ENCODE results near the gene CACNG7. TPM values are rescaled to one million over a fixed set of nuclear protein-coding genes. Genes with fewer than 3 reads are reported as not detected.
"Not testable (repeated sequence)": the region's sequence is repeated elsewhere in the genome, so short reads cannot be mapped to it uniquely, and the experiment has no call there.

The CACNG7 gene, protein sequence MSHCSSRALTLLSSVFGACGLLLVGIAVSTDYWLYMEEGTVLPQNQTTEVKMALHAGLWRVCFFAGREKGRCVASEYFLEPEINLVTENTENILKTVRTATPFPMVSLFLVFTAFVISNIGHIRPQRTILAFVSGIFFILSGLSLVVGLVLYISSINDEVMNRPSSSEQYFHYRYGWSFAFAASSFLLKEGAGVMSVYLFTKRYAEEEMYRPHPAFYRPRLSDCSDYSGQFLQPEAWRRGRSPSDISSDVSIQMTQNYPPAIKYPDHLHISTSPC
- total RNA-seq, result not detected

GRCh38 chr19:53908935-53909415, at the start of gene CACNG7:
Gene CACNG7, plus strand, starts transcription at chr19:53909278. Its CDS starts 3,554 bp downstream, at chr19:53912832.
- Mint-ChIP-seq H3K36me3 (ENCODE audit: low read depth) (no peaks in the 10 kb centered on the region), H3K4me3 (peak within 1 kb of the TSS; percentile 2), H3K9me3 (no peaks in the 10 kb centered on the region), H3K27ac (no peak within 1 kb of the TSS), H3K4me1 (peaks cover 16% of the 10 kb centered on the region), H3K27me3 (peaks cover 65% of the 10 kb centered on the region)
- DNase-seq, result no peak
- CTCF ChIA-PET, result no interaction called here
- POLR2A ChIA-PET, result no interaction called here

DNA sequence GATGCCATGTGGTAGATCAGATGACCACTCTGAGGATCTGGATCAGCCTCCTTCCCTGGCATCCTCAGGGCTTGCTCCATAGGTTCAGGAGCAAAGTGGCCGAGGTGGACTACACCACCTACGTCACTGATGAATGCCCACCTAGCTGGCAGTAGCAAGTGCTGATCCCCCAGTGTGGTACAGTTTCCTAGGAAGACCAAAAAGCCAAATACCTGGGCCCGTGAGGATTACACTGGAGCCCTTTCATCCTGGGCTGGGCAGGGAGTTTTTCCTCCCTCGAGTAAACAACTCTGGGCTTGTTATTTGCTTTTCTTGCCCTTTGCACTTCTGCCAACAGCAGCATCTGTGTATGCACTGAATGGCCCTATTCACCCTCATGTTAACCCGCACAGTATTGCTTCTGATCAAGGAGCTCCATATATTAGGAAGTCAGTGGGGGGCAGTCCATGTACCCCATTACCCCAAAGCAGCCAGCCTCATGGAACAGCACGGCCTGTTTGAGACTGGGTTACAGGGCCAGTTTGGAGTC, 44.7 kb upstream of the CACNG7 start:
- H3K36me3 Mint-ChIP-seq (ENCODE audit: low read depth), result no peaks in the 10 kb centered on the region
- no peaks in the 10 kb centered on the region for H3K9me3 Mint-ChIP-seq
- ChIA-PET POLR2A (no interaction called here), CTCF (no interaction called here)
- no peaks in the 10 kb centered on the region for H3K27me3 Mint-ChIP-seq
- H3K4me3 Mint-ChIP-seq, result no peak overlapping the region
- no peak overlapping the region for H3K27ac Mint-ChIP-seq
- peaks cover 26% of the 10 kb centered on the region for H3K4me1 Mint-ChIP-seq
- DNase-seq, result no peak

- ChIA-PET POLR2A (no interaction called here), CTCF (interaction anchor here (1.1 to 1.9 kb wide), 3 partner anchors 9 to 17 kb away, joined by 4 to 5 read pairs (median 4); partner anchors contain the start of gene PRKCG)
- Mint-ChIP-seq H3K27me3 (no peaks in the 10 kb centered on the region), H3K4me1 (peaks cover 30% of the 10 kb centered on the region), H3K27ac (peak overlapping the region; percentile 97), H3K4me3 (peak overlapping the region; percentile 95), H3K9me3 (no peaks in the 10 kb centered on the region), H3K36me3 (ENCODE audit: low read depth) (peaks cover 5% of the 10 kb centered on the region)
- DNase-seq, result no peak
Measured at GRCh38 chr19:53865523-53865917, 43.6 kb upstream of the CACNG7 start.

GRCh38 chr19:53865918-53866864, 42.9 kb upstream of the CACNG7 start:
- peaks cover 10% of the 10 kb centered on the region for H3K36me3 Mint-ChIP-seq (ENCODE audit: low read depth)
- DNase-seq, result peak; percentile 70
- no peaks in the 10 kb centered on the region for H3K9me3 Mint-ChIP-seq
- peak overlapping the region; percentile 97 for H3K27ac Mint-ChIP-seq
- ChIA-PET CTCF (interaction anchor here (0.5 to 1.9 kb wide), 5 partner anchors 9 to 318 kb away, joined by 3 to 5 read pairs (median 4); partner anchors contain the start of gene PRKCG), POLR2A (interaction anchor here (1.1 kb wide), 1 partner anchor 13 kb away, joined by 3 read pairs; no protein-coding TSS in a partner anchor)
- H3K4me3 Mint-ChIP-seq, result peak overlapping the region; percentile 95
- H3K27me3 Mint-ChIP-seq, result no peaks in the 10 kb centered on the region
- peaks cover 37% of the 10 kb centered on the region for H3K4me1 Mint-ChIP-seq

DNA sequence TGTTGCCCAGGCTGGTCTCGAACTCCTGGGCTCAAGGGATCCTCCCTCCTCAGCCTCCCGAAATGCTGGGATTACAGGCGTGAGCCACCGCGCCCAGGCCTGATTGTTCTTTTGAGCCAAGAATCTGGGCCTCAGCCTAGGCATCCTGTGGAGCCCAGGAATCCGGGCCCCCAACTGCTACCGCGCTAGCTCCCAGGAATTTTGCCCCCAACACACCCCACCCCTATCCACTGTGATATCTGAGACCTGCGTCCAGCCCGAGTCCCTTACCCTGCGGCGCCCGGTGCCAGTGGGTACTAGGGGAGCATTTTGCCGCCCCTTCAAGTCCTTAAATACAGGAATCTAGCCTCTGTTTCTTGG, 42.2 kb upstream of the CACNG7 start:
- DNase-seq, result no peak
- H3K9me3 Mint-ChIP-seq, result no peaks in the 10 kb centered on the region
- peaks cover 43% of the 10 kb centered on the region for H3K4me1 Mint-ChIP-seq
- peak overlapping the region; percentile 95 for H3K4me3 Mint-ChIP-seq
- H3K27ac Mint-ChIP-seq, result peak overlapping the region; percentile 97
- POLR2A ChIA-PET, result interaction anchor here (0.7 to 1.1 kb wide), 2 partner anchors 10 to 13 kb away, joined by 3 read pairs; no protein-coding TSS in a partner anchor
- CTCF ChIA-PET, result interaction anchor here (1.0 to 1.9 kb wide), 4 partner anchors 10 to 270 kb away, joined by 3 to 5 read pairs (median 4); partner anchors contain the start of gene PRKCG
- peaks cover 15% of the 10 kb centered on the region for H3K36me3 Mint-ChIP-seq (ENCODE audit: low read depth)
- H3K27me3 Mint-ChIP-seq, result no peaks in the 10 kb centered on the region

DNA sequence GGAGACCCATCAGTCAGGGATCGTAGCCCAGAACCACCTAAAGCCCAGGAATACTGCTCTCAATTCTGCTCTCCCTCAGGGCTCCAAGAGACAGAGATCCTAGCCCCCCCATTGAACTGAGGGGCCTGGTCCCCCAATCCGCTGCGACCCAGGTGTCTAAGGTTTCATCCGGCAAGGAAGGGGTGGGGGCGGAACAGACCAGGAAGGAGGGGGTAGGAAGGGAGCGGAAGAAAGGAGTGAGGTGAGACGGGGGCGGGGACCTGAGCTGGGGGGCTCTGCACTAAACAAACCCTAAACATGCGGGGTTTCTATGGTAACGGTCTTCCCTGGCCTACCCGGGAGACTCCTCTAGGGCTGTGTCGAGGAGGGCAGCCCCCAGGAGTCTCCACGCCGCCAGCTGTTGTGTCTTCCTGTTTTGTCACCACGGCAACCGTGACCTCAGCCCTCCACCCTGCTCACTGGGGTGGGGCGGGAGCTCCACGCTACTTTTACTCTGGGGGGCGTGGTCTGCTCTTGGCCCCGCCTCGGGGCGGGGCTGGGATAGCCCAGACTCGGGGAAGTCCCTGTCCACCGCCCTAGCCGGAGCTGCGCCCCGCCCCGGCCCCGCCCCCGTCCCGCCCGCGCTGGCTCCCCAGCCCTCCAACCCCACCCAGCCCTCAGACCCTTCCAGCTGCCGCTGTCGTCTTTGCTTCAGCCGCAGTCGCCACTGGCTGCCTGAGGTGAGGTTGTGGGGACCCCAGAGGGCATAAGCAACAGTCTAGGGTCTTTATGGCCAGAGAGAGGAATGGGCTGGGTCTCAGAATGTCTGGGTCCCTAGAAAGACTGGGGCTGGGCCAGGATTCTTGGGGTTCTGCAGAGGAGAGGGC, 41.6 kb upstream of the CACNG7 start, which contains the start of gene MYADM:
Gene MYADM, plus strand, starts transcription at position 659 of the 866 bp plus-strand sequence. CDS start 5,647 bp downstream, outside the sequence.
- POLR2A ChIA-PET, result interaction anchor here (0.7 to 1.2 kb wide), 3 partner anchors 10 to 14 kb away, joined by 3 to 4 read pairs (median 3); no protein-coding TSS in a partner anchor
- H3K4me3 Mint-ChIP-seq, result peak within 1 kb of the TSS; percentile 95

GRCh38 chr19:53868091-53868891, 40.8 kb upstream of the CACNG7 start:
- Mint-ChIP-seq H3K4me3 (peak overlapping the region; percentile 95), H3K27me3 (no peaks in the 10 kb centered on the region), H3K27ac (peak overlapping the region; percentile 97), H3K4me1 (peaks cover 56% of the 10 kb centered on the region), H3K9me3 (no peaks in the 10 kb centered on the region), H3K36me3 (ENCODE audit: low read depth) (peaks cover 20% of the 10 kb centered on the region)
- ChIA-PET CTCF (interaction anchor here (0.6 to 1.5 kb wide), 4 partner anchors 15 to 269 kb away, joined by 3 to 7 read pairs (median 5); no protein-coding TSS in a partner anchor), POLR2A (interaction anchor here (1.2 kb wide), 1 partner anchor 15 kb away, joined by 4 read pairs; no protein-coding TSS in a partner anchor)
- DNase-seq, result peak; percentile 52

More for the DNA sequence above, 41.6 kb upstream of the CACNG7 start, which contains the start of gene MYADM:
- Mint-ChIP-seq H3K4me1 (peaks cover 48% of the 10 kb centered on the region), H3K27ac (peak within 1 kb of the TSS; percentile 97), H3K9me3 (no peaks in the 10 kb centered on the region), H3K27me3 (no peaks in the 10 kb centered on the region), H3K36me3 (ENCODE audit: low read depth) (peaks cover 15% of the 10 kb centered on the region)
- CTCF ChIA-PET, result interaction anchor here (0.8 to 1.9 kb wide), 5 partner anchors 10 to 269 kb away, joined by 3 to 7 read pairs (median 4); partner anchors contain the start of gene PRKCG
- DNase-seq, result peak; percentile 99

DNA sequence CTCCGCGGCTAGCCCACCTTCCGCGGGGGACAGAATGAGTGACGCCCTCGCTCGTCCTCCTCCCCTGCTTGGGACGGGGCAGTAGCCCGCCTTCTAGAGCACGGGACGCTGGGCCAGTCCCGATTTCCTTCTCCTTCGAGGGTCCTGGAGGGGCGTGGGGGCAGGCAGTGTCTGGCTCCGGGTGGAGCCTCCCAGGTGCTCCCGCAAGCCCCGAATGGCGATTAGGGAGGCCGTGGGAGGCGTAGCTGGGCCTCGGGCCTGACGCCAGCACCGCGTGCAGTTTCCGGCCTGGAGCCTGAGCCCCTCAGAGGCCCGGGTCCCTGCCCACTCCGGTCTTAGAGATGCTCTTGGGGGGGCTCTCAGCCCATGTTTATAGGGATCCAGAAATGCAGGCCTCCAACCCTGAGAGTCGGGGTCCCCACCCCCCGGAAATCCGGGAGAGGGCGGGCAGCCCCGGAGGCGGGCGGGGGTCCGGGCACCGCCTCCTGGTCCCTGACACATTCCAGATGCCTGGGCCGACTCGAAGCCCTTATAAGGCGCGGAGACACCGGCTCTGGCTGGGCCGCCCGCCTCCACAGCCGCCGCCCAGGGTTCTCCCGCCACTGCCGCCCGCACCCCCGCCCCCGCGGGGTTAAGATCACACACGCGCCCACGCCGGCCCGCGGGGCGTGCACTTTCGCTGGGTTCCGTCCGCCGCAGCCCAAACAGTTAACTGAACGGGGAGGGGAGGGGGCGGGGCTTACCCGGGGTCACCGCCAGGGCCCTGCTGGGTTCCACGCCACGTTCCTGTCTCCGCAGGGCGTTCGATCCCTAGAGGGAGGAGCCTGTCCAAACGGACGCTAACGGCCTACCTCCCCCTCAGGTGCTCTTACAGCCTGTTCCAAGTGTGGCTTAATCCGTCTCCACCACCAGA, 39.9 kb upstream of the CACNG7 start:
- POLR2A ChIA-PET, result interaction anchor here (1.2 kb wide), 1 partner anchor 15 kb away, joined by 4 read pairs; no protein-coding TSS in a partner anchor

GRCh38 chr19:53869805-53870484, 39.1 kb upstream of the CACNG7 start:
- peak overlapping the region; percentile 83 for H3K27ac Mint-ChIP-seq
- H3K4me3 Mint-ChIP-seq, result peak overlapping the region; percentile 95
- CTCF ChIA-PET, result interaction anchor here (2.2 kb wide), 1 partner anchor 12 kb away, joined by 7 read pairs; the partner anchor contains the start of gene PRKCG
- DNase-seq, H3K27me3 Mint-ChIP-seq, H3K9me3 Mint-ChIP-seq, POLR2A ChIA-PET: not testable (repeated sequence)
- peaks cover 37% of the 10 kb centered on the region for H3K36me3 Mint-ChIP-seq (ENCODE audit: low read depth)
- H3K4me1 Mint-ChIP-seq, result peaks cover 71% of the 10 kb centered on the region

More for the DNA sequence above, 39.9 kb upstream of the CACNG7 start:
- H3K27me3 Mint-ChIP-seq, result no peaks in the 10 kb centered on the region
- H3K4me3 Mint-ChIP-seq, result peak overlapping the region; percentile 95
- H3K9me3 Mint-ChIP-seq, result peaks cover under 1% of the 10 kb centered on the region
- peak; percentile 93 for DNase-seq
- peaks cover 29% of the 10 kb centered on the region for H3K36me3 Mint-ChIP-seq (ENCODE audit: low read depth)
- H3K4me1 Mint-ChIP-seq, result peaks cover 64% of the 10 kb centered on the region
- H3K27ac Mint-ChIP-seq, result peak overlapping the region; percentile 97
- CTCF ChIA-PET, result interaction anchor here (0.6 kb wide), 1 partner anchor 18 kb away, joined by 7 read pairs; no protein-coding TSS in a partner anchor

- H3K36me3 Mint-ChIP-seq (ENCODE audit: low read depth), result peaks cover 40% of the 10 kb centered on the region
- H3K9me3 Mint-ChIP-seq, result peaks cover 5% of the 10 kb centered on the region
- H3K27me3 Mint-ChIP-seq, result no peaks in the 10 kb centered on the region
- H3K4me3 Mint-ChIP-seq, result peak overlapping the region; percentile 76
- peak; percentile 27 for DNase-seq
- ChIA-PET CTCF (interaction anchor here (2.2 kb wide), 1 partner anchor 11 kb away, joined by 7 read pairs; the partner anchor contains the start of gene PRKCG), POLR2A (no interaction called here)
- H3K27ac Mint-ChIP-seq, result peak overlapping the region; percentile 83
- peaks cover 70% of the 10 kb centered on the region for H3K4me1 Mint-ChIP-seq
Measured at GRCh38 chr19:53870485-53870844, 38.6 kb upstream of the CACNG7 start.
